Measurements from ENCODE around the gene PRKCE. TPM values are rescaled to one million over a fixed set of nuclear protein-coding genes. Genes with fewer than 3 reads are reported as not detected.
A peak's percentile ranks its signal among the peaks of the same experiment; 100 is the strongest.

PRKCE gene
- polyA plus RNA-seq, 4 donors = 7.9 to 9.2 (median 8.5) TPM

DNA sequence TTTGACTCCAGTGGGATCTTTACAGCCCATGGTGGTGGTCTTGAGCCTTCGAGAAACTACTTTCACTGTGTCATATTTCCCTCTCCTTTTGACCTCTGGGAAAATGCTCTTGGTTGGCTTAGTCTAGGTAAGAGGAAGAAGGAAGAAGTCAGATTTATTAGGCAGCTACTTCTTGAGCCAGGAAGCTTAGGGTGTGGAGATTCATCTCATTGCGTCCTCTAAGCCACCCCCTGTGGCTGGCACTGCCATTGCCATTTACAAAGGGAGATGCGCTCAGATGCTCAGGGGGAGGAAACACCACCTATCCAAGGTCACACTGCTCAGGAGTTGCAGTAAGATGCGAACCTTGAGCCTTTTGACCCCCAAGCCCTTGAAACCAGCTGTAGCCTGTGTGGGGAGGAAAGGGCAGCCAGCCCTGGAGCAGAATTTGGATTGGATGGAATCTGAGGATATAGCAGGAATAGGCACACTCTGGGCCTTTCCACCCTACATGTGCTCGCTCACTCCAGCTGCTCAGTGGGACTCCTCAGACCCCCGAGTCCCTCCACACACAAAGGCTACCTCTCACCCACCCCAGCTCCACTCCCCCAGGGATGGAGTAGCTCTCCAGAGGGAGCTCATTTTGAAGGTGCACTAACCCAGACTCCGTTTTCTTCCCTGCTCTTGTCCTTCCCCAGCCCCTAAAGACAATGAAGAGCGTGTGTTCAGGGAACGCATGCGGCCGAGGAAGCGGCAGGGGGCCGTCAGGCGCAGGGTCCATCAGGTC, 324.5 kb downstream of the PRKCE start:
- no peak for DNase-seq (ENCODE audit: low read depth in 4 of 4, low spot score in 2 of 4)

DNA sequence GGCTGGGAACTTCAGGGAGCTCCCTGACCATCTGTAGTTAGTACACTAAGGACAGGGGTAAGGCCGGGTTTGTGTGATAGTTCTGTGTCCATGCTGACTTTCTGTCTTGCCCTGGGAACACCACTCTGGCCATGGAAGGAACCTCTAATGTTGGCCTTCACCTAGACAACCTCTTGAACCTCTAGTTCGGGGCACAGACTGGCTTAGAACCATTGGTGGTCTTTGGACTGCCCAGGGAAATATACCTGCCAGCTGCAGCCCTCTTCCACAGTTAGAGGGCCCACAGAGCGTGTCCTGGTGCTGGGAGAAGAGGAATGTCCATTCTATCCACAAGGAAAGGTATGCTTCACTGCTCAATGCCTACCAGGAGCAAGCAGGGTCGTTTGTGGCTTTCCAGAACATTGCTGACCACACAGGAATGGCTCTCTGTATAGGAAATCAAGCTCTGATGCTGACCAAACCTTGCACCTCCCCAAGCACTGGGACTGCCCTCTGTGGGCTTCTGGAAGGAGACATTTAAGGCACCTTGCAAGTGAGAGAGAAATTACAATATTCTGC, 326.9 kb downstream of the PRKCE start:
- DNase-seq (ENCODE audit: low read depth in 4 of 4, low spot score in 2 of 4) = no peak

DNA sequence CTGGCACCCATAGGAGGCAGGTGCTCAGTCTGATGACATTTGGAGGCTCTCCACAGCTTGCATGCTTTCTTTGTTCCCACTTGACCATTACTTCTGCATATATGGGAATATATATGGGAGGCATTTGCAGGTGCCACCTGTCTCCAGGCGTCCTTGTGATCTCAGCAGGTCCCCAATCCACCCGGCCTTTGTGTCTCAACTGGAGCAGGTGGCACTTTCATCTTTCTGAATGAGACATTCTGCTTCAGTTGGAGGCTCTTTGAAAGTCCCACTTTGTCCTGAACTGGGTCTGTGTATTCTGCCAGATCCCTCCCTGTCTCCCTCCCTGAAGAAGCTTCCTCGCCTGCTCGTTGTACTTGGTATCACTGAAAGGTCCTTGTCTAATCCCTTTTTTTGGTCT, 327.6 kb downstream of the PRKCE start:
- no peak for DNase-seq (ENCODE audit: low read depth in 4 of 4, low spot score in 2 of 4)

GRCh38 chr2:45980161-45980865, 328.8 kb downstream of the PRKCE start:
- DNase-seq (ENCODE audit: low read depth in 4 of 4, low spot score in 2 of 4) = no peak

GRCh38 chr2:45981384-45981930, 330.0 kb downstream of the PRKCE start:
- no peak for DNase-seq (ENCODE audit: low read depth in 4 of 4, low spot score in 2 of 4)

- DNase-seq (ENCODE audit: low read depth in 4 of 4, low spot score in 2 of 4) = no peak
Observed at GRCh38 chr2:45982096-45982495, 330.6 kb downstream of the PRKCE start.

GRCh38 chr2:45983213-45983612, 331.7 kb downstream of the PRKCE start:
- no peak for DNase-seq (ENCODE audit: low read depth in 4 of 4, low spot score in 2 of 4)

GRCh38 chr2:45984366-45984765, 332.9 kb downstream of the PRKCE start:
- DNase-seq (ENCODE audit: low read depth in 4 of 4, low spot score in 2 of 4) = no peak

- no peak for DNase-seq (ENCODE audit: low read depth in 4 of 4, low spot score in 2 of 4)
Observed at GRCh38 chr2:45984896-45985473, 333.5 kb downstream of the PRKCE start.

DNA sequence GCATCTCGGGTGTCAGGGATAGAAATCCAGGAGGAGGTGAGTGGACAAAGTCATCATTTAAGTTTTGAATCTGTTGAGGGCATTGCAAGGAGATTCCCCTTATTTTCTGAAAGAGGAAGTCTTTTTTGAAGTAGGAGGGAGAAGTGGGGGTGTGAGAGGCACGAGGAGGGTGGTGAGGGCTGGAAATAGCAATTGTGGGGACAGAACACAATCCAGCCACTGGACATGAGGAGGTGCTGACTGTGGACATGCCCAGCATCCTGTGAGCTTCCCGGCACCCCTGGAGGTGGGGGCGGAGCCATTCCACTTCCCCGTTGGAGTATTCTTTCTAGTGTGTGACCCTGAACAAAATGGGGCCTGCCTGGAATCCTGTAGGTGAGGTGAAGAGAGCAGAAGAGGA, 335.0 kb downstream of the PRKCE start:
- no peak for DNase-seq (ENCODE audit: low read depth in 4 of 4, low spot score in 2 of 4)

DNA sequence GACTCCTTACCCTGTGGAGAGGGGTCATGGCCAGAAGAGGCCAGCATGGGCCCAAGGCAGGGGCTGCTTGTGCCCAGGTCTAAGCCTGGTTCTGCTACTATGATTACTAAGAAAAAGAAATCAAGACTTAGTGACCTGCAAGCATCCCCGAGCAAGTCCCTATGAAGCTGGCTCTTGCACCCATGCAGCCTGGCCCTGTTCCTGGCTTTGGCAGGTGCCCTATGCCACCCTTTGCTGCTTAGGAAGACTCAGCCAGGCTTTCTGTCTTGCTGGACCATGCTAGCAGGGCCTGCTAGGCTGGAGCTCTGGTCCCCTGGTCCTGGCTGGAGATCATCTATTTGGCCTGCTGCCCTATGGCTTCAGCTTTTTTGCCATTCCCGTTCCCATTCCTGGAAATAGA, 336.4 kb downstream of the PRKCE start:
- DNase-seq (ENCODE audit: low read depth in 4 of 4, low spot score in 2 of 4) = no peak

- no peak for DNase-seq (ENCODE audit: low read depth in 4 of 4, low spot score in 2 of 4)
Observed at GRCh38 chr2:45988879-45989278, 337.4 kb downstream of the PRKCE start.

DNA sequence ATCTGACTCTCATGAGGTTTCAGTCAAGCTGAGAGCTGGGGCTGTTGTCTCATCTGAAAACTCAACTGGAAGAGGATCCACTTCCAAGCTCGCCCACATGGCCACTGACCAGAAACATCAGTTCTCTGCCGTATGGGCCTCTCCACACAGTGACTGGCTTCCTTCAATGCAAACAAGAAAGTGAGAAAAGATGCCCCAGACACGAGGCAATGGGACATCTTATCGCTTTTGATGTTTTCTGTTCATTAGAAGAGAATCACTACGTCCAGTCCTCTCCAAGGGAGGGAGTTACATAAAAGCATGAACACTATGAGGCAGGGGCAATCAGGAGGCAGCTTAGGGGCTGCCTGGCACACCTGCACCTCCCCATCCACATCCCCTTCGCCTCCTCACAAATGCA, 338.7 kb downstream of the PRKCE start:
- DNase-seq (ENCODE audit: low read depth in 4 of 4, low spot score in 2 of 4) = no peak

DNA sequence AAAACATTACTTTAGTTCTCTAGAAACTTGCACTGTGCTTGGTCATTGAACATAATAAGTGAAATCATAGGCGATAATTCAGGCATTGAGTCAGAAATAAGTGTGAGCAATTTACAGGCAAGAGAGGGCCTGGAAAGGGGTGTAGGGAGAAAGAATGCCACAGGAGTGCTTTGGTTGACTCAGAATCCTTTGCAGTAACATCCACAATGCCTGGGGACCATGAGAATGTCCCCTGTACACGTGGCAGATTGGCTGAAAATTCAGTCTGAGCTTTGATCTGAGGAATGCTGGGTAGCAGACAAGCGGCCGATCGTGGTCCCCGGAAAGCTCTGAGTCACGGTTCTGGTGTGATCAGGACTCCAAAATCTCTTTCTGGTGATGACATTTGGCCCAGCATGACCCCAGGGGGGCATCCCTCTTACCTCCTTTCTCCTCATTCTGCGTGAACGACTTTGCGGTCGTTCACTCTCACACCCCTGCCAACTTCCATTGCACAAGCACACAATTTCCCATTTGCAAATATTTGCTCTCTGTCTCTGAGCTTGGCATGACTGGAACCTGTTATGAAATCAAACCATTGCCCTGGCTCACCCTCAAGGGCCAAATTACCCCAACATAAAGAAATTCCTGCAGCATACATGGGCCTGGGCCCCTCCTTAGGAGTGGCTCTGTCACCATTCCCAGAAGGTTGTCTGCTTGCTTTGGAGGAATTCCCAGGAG, 340.7 kb downstream of the PRKCE start:
- DNase-seq (ENCODE audit: low read depth in 4 of 4, low spot score in 2 of 4) = no peak

DNA sequence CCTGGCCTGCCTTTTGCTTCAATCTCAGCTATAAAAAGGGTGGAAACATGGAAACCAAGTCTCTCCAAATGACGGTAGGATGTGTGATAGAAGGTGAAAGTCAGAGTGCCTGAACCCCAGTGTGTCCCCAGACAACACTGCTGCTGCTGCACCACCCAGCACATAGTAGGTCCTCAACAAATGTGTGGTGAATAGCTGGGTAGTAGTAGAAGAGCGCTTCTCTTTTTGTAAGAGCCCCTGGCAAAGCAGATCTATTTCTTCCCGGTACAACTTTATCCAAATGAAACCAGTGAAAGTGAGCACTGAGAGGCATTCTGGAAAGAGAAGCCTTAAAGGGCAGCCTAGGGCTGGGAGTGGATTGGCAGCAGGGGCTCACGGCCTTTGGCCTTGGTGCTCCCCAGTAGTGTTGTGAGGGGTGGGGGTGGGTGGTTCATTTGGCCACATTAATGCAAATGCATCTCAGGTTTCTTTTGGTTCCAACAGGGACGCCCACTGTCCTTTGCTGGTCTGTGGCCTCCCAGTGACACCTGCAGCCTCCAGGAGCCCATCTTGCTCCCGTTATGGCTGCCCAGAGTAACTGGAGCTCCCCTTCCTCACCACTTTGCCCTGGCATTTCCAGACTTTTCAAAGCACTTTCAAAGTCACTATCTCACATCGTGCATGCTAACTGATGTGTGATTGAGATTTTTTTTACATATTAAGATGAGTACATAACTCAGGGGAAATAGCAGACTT, 341.4 kb downstream of the PRKCE start:
- no peak for DNase-seq (ENCODE audit: low read depth in 4 of 4, low spot score in 2 of 4)

- peak in 1 of 4 donors; percentile 67 for DNase-seq (ENCODE audit: low read depth in 4 of 4, low spot score in 2 of 4)
Observed at GRCh38 chr2:45993476-45993991, 342.1 kb downstream of the PRKCE start.

- no peak for DNase-seq (ENCODE audit: low read depth in 4 of 4, low spot score in 2 of 4)
Observed at GRCh38 chr2:45994060-45994459, 342.6 kb downstream of the PRKCE start.

- DNase-seq (ENCODE audit: low read depth in 4 of 4, low spot score in 2 of 4) = no peak
Observed at GRCh38 chr2:46000660-46001059, 349.2 kb downstream of the PRKCE start.

DNA sequence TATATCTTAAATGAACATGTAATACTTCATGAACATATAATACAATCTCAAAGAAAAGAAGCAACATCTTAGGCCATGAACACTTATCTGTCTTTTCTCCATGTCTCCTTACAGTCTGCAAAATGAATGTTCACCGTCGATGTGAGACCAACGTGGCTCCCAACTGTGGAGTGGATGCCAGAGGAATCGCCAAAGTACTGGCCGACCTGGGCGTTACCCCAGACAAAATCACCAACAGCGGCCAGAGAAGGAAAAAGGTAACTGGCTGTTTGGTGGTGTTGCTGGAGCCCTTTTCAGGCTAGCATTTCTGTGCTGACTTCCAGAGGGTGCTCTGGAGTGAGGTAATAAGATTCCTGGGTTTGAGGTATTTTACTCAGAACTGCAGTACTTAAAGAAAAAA, 349.8 kb downstream of the PRKCE start:
- no peak for DNase-seq (ENCODE audit: low read depth in 4 of 4, low spot score in 2 of 4)

Measured in left renal cortex interstitium (tissue), 4 donors.